Adrenal gland (tissue), 12 donors: ENCODE results near the gene TAF12. TPM values are rescaled to one million over a fixed set of nuclear protein-coding genes. Genes with fewer than 3 reads are reported as not detected.
"Not testable (repeated sequence)": the region's sequence is repeated elsewhere in the genome, so short reads cannot be mapped to it uniquely, and the experiment has no call there.

Experiments
- DNase-seq, 7 donors: peaks; one replicate each; pipeline ENCODE4 v3.0.0-alpha.2; 2019 to 2020
- H3K27ac ChIP-seq, 5 donors: fragments of 200-600 bp; sonication (generic) in 4 of 5; 1 replicate in 3 of 5; 2 replicates in 2 of 5; pipeline versions ENCODE4 v1.5.1 to v1.8.0; 2016 to 2020; ENCODE audit warnings: mild to moderate bottlenecking in 1 of 5
- H3K27me3 ChIP-seq: fragments of 200-600 bp; 2 replicates; pipeline ENCODE4 v1.8.0; 2021
- H3K36me3 ChIP-seq, 2 donors: fragments of 200-600 bp; replicated peaks in 1 of 2; 1 replicate in 1 of 2; 2 replicates in 1 of 2; pipeline versions ENCODE4 v1.5.1 to v1.8.0; 2018 to 2022
- H3K4me1 ChIP-seq, 2 donors: fragments of 200-600 bp; replicated peaks in 1 of 2; 1 replicate in 1 of 2; 2 replicates in 1 of 2; pipeline versions ENCODE4 v1.5.1 to v1.8.0; 2018 to 2021
- H3K4me3 ChIP-seq, 4 donors: fragments of 200-600 bp; sonication (generic) in 3 of 4; one replicate each; pipeline ENCODE4 v1.5.1; 2016 to 2018
- H3K9me3 ChIP-seq, 3 donors: fragments of 200-600 bp; sonication (generic) in 1 of 3; replicated peaks in 1 of 3; 1 replicate in 2 of 3; 2 replicates in 1 of 3; pipeline versions ENCODE4 v1.5.1 to v1.8.0; 2016 to 2021
- CTCF ChIP-seq, 6 experiments: fragments of 450-650 bp in 4 of 6; fragments of 200-600 bp in 2 of 6; sonication (generic) in 1 of 6; IDR thresholded peaks; 1 replicate in 5 of 6; 2 replicates in 1 of 6; pipeline versions ENCODE4 v1.5.1 to v1.8.0; 2016 to 2021; ENCODE audit warnings: antibody characterized with exemption in 6 of 6, mild to moderate bottlenecking in 2 of 6, moderate library complexity in 1 of 6
- POLR2A ChIP-seq, 2 donors: fragments of 450-650 bp; IDR thresholded peaks; one replicate each; pipeline ENCODE4 v1.6.1; 2017; ENCODE audit warnings: antibody characterized with exemption in 2 of 2, mild to moderate bottlenecking in 2 of 2, moderate library complexity in 1 of 2
- WGBS, 4 donors: extraction: QIAGEN DNeasy Blood & Tissue Kit in 2 of 4; methylation state at CpG; one replicate each; pipeline versions ENCODE4 v1.1.5 to v1.1.7; 2013 to 2017; 5-methylcytosine and 5-hydroxymethylcytosine counted together
- intact Hi-C, 2 donors: fragments of 100-400 bp; cut with DNase I; formaldehyde crosslinking; loops; one replicate each; pipeline versions ENCODE4 v1.14.1 to v1.15.0; 2022 to 2023
- polyA plus RNA-seq, 3 donors: library from polyadenylated mRNA; stranded (reverse); fragments of 200-250 nt in 2 of 3; fragments of 350-450 nt in 1 of 3; fragmentation: Illumina TruSeq in 1 of 3; extraction: RNeasy Lipid Tissue Mini Kit (QIAGEN cat#74804) in 1 of 3; gene quantifications; one replicate each; pipeline ENCODE4 v1.2.3, GENCODE V29; 2013 to 2014
- total RNA-seq, 9 donors: library from RNA; depleted of rRNA in 4 of 9; stranded (reverse); fragments of >200 nt in 4 of 9; fragments of 120-200 nt in 1 of 9; fragmentation: NEBNext Ultra II Directional in 1 of 9; extraction: Animal tissue kit (Norgen Biotek cat#: 25700) in 1 of 9; gene quantifications; one replicate each; pipeline versions ENCODE4 v1.1.0 to v1.2.4, GENCODE V29; 2013 to 2023
- donor health status: healthy with polysubstance abuse.
- donor health status: Bipolar disorder and iron deficiency.
- donor health status: DM: yes; HTN: yes; CAD: no.
- donor health status: DM: no; HTN: no; CAD: no.
- donor health status: DM: no; HTN: no; CAD: no.
- donor health status: DM: yes; HTN: yes; CAD: no.

The TAF12 gene
- total and polyA plus RNA-seq, 12 donors = 12.2 to 35.0 (median 21.9) TPM

DNA sequence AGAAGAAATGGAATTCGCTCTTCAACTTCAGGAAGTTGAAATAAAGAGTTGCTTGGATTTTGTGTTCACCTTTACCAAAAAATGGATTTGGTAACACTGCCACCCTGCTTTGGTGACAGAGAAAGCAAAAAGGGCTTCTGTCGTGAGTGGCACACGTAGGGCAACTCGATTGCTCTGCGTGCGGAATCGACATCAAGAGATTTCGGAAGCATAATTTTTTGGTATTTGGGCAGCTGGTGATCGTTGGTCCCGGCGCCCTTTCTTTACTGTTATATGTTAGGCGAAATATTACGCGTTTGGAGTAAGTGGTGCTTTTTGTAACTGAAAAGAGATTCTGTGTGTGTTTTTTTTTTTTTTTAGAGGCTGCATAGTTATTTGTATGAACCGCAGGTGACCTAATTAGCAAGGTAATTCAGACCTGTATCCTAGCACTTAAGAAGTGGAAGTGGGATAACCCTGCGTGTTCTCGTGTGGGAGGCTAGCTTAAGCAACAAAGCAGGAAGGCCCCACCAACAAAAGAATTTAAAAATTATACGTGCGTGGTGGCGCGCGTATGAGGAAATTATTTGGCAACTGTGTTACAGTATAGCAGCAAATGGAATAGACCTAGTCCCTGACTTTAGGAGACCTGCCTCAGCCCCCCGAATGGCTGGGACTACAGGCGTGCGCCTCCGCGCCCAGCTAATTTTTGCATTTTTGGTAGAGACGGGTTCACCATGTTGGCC lies 5.8 kb upstream of the TAF12 start, which contains the start of gene RNU11:
Gene RNU11 (plus strand): TSS at position 127 of the 725 bp plus-strand sequence.
- peak within 1 kb of the TSS; percentile 69 to 96 (median 87) for H3K27ac ChIP-seq
- intact Hi-C loops = no loop called here
- H3K4me3 ChIP-seq = peak within 1 kb of the TSS in 2 of 4 donors; percentile 33 to 51
- 0 to 2% (median 2%) methylated on average over 28 of the region's 28 CpGs for WGBS, 4 donors
- TF ChIP-seq POLR2A (IDR thresholded peaks at IDR 0.05) = peak; percentile 100
- no peak for TF ChIP-seq CTCF (IDR thresholded peaks at IDR 0.05)
- H3K9me3 ChIP-seq = no peaks in the 10 kb centered on the region
- H3K27me3 ChIP-seq = no peaks in the 10 kb centered on the region
- peaks cover 8 to 18% of the 10 kb centered on the region in 2 donors for H3K4me1 ChIP-seq
- no peaks in the 10 kb centered on the region for H3K36me3 ChIP-seq
- peak; percentile 81 to 98 (median 93) for DNase-seq

- 1 to 2% (median 2%) methylated on average over 18 of the region's 18 CpGs for WGBS, 4 donors
Observed at GRCh38 chr1:28648008-28648473, 5.2 kb upstream of the TAF12 start.

DNA sequence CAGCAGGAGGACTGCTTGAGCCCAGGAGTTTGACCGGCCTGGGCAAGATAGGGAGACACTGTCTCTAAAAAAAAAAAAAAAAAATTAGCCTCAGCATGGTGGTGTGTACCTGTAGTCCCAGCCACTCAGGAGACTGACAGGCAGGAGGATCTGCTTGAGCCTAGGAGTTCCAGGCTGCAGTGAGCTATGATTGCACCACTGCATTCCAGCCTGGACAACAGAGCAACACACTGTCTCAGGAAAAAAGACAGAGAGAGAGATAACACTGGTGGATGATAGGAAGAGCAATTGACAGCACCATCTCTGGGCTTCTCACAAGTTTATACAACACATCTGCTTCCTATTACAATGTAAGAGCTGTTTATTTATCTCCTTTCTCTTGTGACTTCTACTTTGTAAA lies 3.2 kb upstream of the TAF12 start:
- Histone ChIP-seq H3K9me3 (no peaks in the 10 kb centered on the region), H3K4me3 (no peak overlapping the region), H3K4me1 (peaks cover 8 to 29% of the 10 kb centered on the region in 2 donors), H3K27me3 (no peaks in the 10 kb centered on the region), H3K27ac (no peak overlapping the region), H3K36me3 (no peaks in the 10 kb centered on the region)
- TF ChIP-seq POLR2A (IDR thresholded peaks at IDR 0.05) (no peak), CTCF (IDR thresholded peaks at IDR 0.05) (no peak)
- DNase-seq = no peak
- WGBS, 4 donors = 83 to 100% (median 92%) methylated on average over 1 of the region's 1 CpG
- intact Hi-C loops = no loop called here

More at GRCh38 chr1:28648008-28648473, 5.2 kb upstream of the TAF12 start:
- peak; percentile 87 to 96 (median 92) for DNase-seq
- Histone ChIP-seq H3K36me3 (no peaks in the 10 kb centered on the region), H3K4me3 (peak overlapping the region in 2 of 4 donors; percentile 33 to 51), H3K4me1 (peaks cover 8 to 18% of the 10 kb centered on the region in 2 donors), H3K9me3 (no peaks in the 10 kb centered on the region), H3K27ac (peak overlapping the region; percentile 69 to 96 (median 87)), H3K27me3 (no peaks in the 10 kb centered on the region)
- intact Hi-C loops = no loop called here
- TF ChIP-seq POLR2A (IDR thresholded peaks at IDR 0.05) (no peak), CTCF (IDR thresholded peaks at IDR 0.05) (no peak)

- H3K4me1 ChIP-seq = peaks cover 8 to 36% of the 10 kb centered on the region in 2 donors
- WGBS, 4 donors = 95 to 98% (median 97%) methylated on average over 11 of the region's 11 CpGs
- DNase-seq, intact Hi-C loops, H3K27me3 ChIP-seq, H3K27ac ChIP-seq, H3K36me3 ChIP-seq, H3K4me3 ChIP-seq, H3K9me3 ChIP-seq: not testable (repeated sequence)
Observed at GRCh38 chr1:28645406-28645805, 2.5 kb upstream of the TAF12 start.
